GM18517 (cell line): Measurements from ENCODE around the gene OTC.

ENCODE experiments used
- ATAC-seq: cut with Tn5 transposase; IDR thresholded peaks from one replicate; pipeline ENCODE4 v1.9.1; 2021; ENCODE audit warnings: mild to moderate bottlenecking, moderate library complexity; ENCODE audit not compliant: unreplicated experiment

The OTC gene

GRCh38 chrX:38357747-38358673 is 5.6 kb downstream of the OTC start:
- ATAC-seq, result no peak

- no peak for ATAC-seq
These were observed 10.6 kb downstream of the OTC start for GRCh38 chrX:38363046-38363445.

DNA sequence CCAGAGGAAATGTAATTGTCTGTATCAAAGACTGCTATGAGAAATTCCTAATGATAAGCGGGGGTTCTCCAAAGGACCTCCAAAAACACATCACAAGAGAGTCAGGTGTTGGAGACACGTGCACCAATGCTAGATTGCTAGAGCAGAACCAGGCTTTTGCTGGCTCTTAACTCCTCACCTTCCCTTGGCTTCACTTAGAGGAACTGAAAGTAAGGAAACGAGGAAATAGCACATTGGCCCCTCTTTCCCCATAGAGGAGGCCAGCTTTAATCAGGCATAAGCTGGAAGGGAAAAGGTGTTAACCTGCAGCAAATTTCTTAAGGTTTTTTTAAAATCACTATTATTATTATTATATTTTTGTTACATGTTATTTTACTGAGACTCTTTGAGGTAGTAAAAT is 13.6 kb downstream of the OTC start:
- ATAC-seq, result no peak

- no peak for ATAC-seq
These were observed 16.4 kb downstream of the OTC start for GRCh38 chrX:38368774-38369173.

GRCh38 chrX:38371641-38372040 is 19.2 kb downstream of the OTC start:
- ATAC-seq, result no peak

DNA sequence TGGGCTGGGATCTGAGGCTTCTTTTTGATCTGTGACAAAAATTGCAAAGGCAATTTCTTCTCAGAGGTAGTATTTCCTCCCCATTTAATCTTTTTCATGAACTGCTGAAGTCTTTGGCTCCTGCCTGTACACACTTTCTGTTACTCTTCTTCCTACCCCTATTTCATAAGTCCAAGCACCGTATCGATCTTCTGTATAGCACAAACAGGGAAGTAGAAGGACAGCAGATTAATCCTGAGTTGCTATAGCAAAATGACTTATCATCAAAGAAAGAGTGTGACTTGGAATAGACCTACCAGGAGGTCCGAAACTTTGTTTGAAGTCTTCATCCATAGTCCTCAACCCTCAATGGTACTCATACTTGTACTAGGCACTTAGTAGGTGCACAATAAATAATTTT is 22.0 kb downstream of the OTC start:
- ATAC-seq, result no peak

- no peak for ATAC-seq
These were observed 23.5 kb downstream of the OTC start for GRCh38 chrX:38375891-38376290.

DNA sequence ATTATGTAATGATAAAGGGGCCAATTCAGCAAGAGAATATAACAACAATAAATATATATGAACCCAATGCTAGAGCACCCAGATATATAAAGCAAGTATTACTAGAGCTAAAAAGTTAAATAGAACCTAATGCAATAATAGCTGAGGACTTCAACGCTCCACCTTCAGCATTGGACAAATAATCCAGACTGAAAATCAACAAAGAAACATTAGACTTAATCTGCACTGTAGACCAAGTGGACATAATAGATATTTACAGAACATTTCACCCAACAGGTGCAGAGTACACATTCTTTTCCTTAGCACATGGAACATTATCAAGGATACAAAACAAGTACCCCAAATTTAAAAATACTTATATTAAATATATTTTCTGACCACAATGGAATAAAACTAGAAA is 24.3 kb downstream of the OTC start:
- no peak for ATAC-seq

DNA sequence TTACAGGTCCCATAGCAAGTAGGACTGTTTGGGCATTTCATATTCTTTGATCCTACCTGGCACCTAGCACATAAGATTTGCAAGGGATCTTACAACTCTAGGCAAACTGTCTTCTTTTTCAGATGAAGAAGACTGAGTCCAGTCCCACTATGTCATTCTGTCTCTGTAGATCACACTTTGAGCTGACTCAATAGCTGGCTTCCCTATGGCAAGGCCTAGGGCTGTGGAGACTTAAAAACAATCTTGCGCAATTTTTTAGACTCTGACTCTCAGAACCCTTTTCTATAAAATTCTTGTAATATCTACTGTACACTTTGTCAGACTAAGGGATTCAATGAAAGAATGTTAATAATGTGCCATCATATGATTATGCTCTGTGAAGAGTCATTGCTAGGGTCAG is 26.7 kb downstream of the OTC start:
- no peak for ATAC-seq

DNA sequence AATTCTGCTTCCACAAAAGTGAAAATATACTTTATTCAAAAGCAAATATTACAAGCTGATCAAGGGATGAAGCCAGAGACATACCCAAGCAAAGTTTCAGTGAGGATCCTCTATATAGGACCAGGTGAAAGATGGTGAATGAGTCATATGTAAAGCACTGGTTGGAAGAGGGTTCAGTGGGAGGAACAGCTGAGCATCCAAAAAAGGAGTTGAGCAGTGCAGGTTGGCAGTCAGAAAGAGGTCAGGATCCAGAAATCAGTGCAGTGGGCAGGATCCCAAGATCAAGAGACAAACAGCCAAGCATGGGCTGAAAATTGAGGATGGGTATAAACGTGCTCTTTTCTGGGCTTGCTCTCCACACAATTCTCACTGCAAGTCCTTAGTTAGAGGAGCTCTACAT is 30.3 kb downstream of the OTC start:
- no peak for ATAC-seq

DNA sequence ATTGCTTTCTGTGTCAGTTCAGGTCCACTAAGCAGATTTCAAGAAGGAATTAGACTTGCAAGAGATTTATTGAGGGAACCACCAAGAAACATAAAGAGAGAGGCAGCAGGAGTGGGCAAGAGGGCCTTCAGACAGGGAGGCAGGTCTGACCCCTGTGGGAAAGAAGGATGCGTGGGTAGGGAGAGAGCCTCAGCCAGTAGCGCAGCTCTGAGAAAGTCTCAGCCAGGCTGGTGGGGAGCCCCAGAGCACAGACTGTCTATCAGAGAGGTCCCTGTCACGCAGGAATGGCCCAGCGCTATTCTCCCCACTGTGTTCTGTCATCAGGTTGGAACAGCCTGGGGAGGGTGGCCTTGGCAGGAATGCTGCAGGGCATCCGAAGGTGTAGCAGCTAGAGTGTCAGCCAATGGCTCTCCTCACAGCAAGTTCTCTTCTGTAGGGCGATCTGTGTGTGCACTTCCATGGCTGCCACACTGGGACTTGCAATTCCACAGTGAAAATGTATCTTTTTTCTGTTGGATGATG is 48.0 kb downstream of the OTC start:
- no peak for ATAC-seq

GRCh38 chrX:38402118-38402517 is 49.7 kb downstream of the OTC start:
- ATAC-seq, result no peak

DNA sequence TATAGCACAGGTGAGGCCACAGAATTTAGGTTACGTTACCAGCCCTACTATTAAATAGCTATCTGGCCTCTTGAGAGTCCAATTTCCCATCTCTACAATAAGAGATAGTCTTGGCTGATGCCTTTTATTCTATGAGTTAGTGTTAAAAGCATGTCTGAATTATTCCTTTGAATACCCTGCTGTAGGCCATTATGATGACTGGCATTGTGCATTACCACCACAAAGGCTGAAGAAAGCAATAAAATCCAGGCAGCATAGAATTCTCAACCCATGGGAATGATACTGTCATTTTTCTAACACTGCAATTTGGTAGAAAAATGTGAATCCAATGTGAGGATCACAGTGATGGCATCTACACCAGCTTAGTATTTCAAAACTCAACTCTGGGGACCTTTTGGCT is 51.4 kb downstream of the OTC start:
- ATAC-seq, result no peak

DNA sequence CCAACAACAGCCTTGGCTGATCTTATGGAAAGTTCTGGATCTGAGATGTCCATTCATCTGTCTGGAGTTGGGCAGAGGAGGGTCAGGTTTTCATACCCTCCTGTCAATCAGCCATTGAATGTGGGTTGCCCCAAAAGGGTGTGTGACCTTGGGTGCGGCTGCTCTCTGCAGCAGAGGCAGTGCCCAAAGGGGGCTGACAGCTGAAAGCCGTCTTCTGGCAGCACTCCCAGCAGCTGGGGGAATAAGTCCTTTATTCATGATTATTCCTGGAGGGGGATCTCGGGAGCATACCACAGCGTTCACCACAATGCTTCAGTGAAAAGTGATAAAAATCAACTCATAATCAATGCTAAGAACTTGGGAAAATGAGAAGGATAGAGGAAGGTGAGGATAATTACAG is 54.7 kb downstream of the OTC start:
- no peak for ATAC-seq

- no peak for ATAC-seq
These were observed 56.9 kb downstream of the OTC start for GRCh38 chrX:38409289-38409688.

GRCh38 chrX:38426785-38427184 is 74.4 kb downstream of the OTC start:
- ATAC-seq, result no peak

DNA sequence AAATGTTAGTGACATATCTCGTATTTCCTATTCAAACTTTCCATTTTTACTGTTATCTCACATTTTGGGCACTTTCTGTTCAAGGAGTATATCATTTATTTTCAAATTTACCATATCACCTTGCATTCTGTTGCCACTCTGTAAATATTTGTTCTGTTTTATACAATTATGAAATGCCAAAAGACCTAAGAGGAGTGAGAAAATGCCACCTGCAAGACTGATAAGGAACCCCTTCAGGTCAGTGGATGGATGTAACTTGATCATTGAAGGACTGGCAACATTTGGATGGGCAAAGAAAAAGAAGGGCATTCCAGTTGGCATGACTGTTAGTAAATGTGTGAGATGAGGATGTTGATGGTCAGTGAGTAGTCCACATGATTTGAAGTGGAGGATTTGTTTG is 79.1 kb downstream of the OTC start:
- ATAC-seq, result no peak

- no peak for ATAC-seq
These were observed 82.7 kb downstream of the OTC start for GRCh38 chrX:38435130-38435529.

DNA sequence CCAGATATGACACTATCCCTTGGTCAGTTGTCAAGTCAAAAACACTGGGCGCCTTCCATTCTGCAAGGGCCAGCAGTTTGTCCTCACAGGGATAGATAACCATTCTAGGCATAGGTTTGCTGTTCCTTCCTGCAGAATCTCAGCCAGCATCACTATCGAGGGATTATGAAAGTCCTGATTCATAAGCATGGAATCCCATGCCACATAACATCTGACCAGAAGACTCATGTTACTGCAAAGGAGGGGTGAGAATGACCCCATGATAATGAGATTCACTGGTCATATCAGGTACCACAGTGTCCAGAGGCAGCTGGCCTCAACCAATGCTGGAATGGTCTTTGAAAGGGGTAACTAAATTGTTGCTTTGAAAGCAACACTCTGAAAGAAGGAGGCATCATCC is 84.7 kb downstream of the OTC start:
- ATAC-seq, result no peak

DNA sequence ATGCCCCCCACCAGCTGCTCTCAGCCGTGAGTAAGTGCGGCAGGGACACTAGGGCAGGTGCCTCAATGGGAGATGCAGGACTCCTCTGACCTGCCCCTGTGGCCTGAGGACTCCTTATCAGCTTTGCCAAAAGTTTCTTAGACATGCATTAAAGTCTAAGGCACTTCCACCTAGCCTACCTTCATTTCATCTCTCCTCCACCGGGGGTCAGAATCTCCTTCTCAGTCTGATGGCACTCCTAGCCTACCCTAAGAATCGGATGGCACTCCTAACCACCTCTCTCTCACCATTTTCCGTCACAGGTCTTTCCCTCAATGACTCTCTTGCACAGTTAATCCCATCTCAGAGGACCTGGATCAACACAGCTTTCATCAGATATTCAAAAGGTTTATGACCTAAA is 85.9 kb downstream of the OTC start:
- no peak for ATAC-seq

GRCh38 chrX:38452603-38453002 is 100.2 kb downstream of the OTC start:
- ATAC-seq, result no peak

- ATAC-seq, result no peak
These were observed 105.7 kb downstream of the OTC start for GRCh38 chrX:38458071-38458470.

- ATAC-seq, result no peak
These were observed 109.9 kb downstream of the OTC start for GRCh38 chrX:38462257-38462656.
